ENCODE data around the gene PDCD7. TPM values are rescaled to one million over a fixed set of nuclear protein-coding genes. Genes with fewer than 3 reads are reported as not detected.
A peak's percentile ranks its signal among the peaks of the same experiment; 100 is the strongest.

The PDCD7 gene
- total RNA-seq, 1 donor from 2014 or later, result 10.3 TPM

DNA sequence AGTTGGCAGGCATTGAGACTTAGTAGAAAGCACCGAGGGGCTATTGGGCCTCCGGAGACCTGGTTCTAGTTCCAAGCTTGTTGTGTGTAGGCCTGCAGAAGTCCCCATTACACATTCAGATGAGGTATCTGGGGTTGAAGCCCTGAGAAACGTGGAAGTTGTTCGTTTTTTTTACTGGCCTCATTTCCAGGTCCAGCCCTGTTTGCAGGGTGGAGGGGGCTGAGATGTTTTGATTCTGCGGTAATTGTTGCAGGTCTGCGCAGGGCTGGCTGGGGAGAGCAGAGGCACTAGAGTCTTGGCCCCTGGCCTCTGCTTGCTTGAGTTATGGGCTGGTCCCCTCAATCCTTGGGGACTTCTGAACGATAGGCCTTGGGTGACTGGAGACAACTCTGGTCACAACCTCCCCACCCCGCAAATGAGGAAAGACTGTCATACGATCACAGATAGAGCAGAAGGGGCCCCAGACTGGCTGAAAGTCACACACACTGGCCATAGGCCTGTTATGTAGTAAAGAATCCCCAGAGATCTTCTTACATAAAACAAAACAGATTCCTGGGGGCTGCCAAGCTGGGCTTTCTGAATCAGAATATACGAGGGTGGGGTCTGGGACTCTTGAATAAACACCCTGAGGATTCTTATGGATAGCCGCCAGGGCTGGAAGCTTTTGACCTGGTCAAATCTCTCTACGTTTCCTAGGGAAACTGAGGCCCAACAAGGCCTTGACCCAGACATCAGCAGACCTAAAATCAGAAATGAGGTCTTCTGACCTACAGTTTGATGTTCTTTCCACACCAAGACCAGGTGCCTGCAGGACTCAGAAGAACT is 41.5 kb downstream of the PDCD7 start:
- DNase-seq (ENCODE audit: low read depth) (no peak), FAIRE-seq (no peak)
- no peaks in the 10 kb centered on the region for H3K36me3 ChIP-seq (ENCODE audit: control insufficient read depth, insufficient read depth, low read length)
- TF ChIP-seq, protein P1, sequence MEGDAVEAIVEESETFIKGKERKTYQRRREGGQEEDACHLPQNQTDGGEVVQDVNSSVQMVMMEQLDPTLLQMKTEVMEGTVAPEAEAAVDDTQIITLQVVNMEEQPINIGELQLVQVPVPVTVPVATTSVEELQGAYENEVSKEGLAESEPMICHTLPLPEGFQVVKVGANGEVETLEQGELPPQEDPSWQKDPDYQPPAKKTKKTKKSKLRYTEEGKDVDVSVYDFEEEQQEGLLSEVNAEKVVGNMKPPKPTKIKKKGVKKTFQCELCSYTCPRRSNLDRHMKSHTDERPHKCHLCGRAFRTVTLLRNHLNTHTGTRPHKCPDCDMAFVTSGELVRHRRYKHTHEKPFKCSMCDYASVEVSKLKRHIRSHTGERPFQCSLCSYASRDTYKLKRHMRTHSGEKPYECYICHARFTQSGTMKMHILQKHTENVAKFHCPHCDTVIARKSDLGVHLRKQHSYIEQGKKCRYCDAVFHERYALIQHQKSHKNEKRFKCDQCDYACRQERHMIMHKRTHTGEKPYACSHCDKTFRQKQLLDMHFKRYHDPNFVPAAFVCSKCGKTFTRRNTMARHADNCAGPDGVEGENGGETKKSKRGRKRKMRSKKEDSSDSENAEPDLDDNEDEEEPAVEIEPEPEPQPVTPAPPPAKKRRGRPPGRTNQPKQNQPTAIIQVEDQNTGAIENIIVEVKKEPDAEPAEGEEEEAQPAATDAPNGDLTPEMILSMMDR (IDR thresholded peaks at IDR 0.05; ENCODE audit: insufficient read depth, low read length, severe bottlenecking), result no peak
- H3K4me3 ChIP-seq (ENCODE audit: low read depth, low read length), result no peak overlapping the region
- no peaks in the 10 kb centered on the region for H3K27me3 ChIP-seq (ENCODE audit: control insufficient read depth, insufficient read depth, low read length)

DNA sequence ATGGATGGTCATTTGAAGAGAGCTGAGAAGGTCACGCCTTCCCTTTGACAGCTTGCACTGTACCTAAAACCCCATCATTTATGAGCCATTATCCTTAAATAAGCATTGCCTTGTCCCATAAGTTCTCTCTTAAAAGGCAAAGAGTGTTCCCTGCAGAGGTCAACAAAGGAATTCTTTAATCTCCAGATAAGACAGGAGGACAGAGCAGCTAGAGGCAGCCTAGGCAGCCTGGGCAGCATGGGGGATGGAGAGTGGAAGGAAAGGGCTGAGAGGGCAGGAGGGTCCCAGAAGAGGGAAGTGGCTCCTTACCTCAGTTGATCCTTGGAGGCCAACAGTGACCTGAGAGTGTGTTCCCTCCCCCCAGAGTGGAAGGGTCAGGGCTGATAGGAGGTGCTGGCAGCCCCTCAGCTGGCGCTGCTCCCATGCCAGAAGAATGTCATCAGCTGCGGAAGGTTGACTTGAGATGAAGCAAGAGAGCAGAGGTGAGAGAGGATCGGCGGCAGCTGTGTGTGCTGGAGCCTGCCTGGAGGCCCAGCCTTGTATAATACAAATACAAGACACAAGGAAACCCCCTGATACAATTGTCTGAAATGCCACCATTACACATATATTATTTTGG is 44.3 kb downstream of the PDCD7 start:
- DNase-seq (ENCODE audit: low read depth) (no peak), FAIRE-seq (no peak)
- H3K27me3 ChIP-seq (ENCODE audit: control insufficient read depth, insufficient read depth, low read length), result no peaks in the 10 kb centered on the region
- no peaks in the 10 kb centered on the region for H3K36me3 ChIP-seq (ENCODE audit: control insufficient read depth, insufficient read depth, low read length)
- H3K4me3 ChIP-seq (ENCODE audit: low read depth, low read length), result no peak overlapping the region
- TF ChIP-seq, protein P1 (IDR thresholded peaks at IDR 0.05; ENCODE audit: insufficient read depth, low read length, severe bottlenecking), result no peak

DNA sequence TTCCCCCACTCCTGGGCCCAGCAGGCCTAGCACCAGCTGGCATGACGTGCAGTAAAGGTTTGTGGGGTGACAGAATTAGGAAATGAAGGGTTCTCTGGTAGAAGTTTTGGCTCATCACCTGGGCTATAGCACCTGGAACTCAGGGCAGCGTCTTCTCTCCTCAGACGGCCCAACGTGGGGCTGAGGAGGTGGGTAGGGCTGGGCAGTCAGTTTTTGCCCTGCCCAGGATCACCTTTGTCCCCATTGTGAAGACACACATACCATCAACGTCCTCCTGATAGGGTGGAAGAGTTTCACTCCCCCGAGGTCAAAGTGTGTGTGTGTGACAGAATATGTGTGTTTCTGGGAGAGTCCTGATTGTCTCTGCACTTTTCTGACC is 45.0 kb downstream of the PDCD7 start:
- no peak overlapping the region for H3K4me3 ChIP-seq (ENCODE audit: low read depth, low read length)
- TF ChIP-seq, protein P1 (IDR thresholded peaks at IDR 0.05; ENCODE audit: insufficient read depth, low read length, severe bottlenecking), result no peak
- FAIRE-seq (no peak), DNase-seq (ENCODE audit: low read depth) (no peak)
- no peaks in the 10 kb centered on the region for H3K27me3 ChIP-seq (ENCODE audit: control insufficient read depth, insufficient read depth, low read length)
- no peaks in the 10 kb centered on the region for H3K36me3 ChIP-seq (ENCODE audit: control insufficient read depth, insufficient read depth, low read length)

DNA sequence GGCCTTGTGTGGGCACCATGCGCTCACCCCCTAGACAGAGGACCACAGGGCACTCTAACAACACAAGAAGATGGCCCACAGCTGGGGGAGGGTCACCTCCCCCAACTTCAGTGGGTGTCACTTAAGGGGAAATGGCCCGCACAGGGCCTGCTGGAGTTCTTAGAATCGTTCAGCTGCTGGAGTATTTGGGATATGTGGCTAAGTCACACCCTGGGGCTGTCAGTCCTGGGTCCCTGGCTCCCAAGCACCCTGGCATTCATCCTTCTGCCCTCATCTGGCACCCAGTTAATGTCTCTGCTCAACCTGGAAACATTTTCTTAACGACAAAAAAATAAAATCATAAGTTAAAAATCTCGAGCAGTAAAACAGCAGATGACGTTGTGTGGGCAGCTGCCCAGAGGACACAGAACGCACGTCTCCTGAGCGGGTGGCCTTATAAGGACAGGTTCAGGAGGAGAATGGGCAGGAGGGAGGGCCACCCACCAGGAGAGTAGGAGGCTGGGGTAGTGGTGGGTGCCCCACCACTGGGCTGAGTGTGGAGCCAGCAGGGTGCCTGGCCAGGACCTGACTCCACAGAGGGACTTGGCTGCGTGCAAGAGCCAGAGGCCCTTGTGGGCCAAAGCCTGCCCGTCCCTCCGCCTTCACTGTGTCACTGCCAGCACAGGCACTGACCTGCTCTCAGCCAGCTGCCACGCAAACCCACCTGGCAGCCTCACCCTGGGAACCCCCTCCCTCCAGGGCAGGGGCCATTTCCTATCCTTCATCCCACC is 45.5 kb downstream of the PDCD7 start:
- Histone ChIP-seq H3K27me3 (ENCODE audit: control insufficient read depth, insufficient read depth, low read length) (no peaks in the 10 kb centered on the region), H3K36me3 (ENCODE audit: control insufficient read depth, insufficient read depth, low read length) (no peaks in the 10 kb centered on the region), H3K4me3 (ENCODE audit: low read depth, low read length) (no peak overlapping the region)
- DNase-seq (ENCODE audit: low read depth) (peak; percentile 51), FAIRE-seq (no peak)
- TF ChIP-seq, protein P1 (IDR thresholded peaks at IDR 0.05; ENCODE audit: insufficient read depth, low read length, severe bottlenecking), result no peak

DNA sequence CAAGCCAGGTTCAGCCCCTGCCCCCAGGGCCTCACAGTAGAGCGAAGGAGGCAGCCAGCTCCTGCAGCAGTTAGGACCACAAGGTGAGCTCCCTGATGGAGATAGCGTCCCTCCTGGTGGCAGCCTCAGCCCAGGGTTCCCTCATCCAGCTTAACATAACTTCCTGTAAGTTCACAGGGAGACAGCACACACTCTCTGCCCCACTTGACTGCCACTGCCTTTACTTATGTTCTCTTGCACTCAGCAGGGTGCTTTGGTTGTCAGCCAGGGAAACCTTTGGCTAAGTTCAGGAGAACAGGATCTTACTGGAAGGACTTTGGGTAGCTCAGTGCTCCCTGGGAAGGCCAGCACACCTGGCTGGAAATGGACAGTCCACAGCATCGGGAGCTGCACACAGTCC is 46.2 kb downstream of the PDCD7 start:
- Histone ChIP-seq H3K27me3 (ENCODE audit: control insufficient read depth, insufficient read depth, low read length) (no peaks in the 10 kb centered on the region), H3K36me3 (ENCODE audit: control insufficient read depth, insufficient read depth, low read length) (no peaks in the 10 kb centered on the region), H3K4me3 (ENCODE audit: low read depth, low read length) (no peak overlapping the region)
- no peak for FAIRE-seq
- DNase-seq (ENCODE audit: low read depth), result no peak
- TF ChIP-seq, protein P1 (IDR thresholded peaks at IDR 0.05; ENCODE audit: insufficient read depth, low read length, severe bottlenecking), result peak; percentile 5

All from bronchial epithelial cell (primary cell).